GM19328 (cell line): Measurements from ENCODE around the gene AEBP1.

Experiments used
- ATAC-seq: cut with Tn5 transposase; IDR thresholded peaks from one replicate; pipeline ENCODE4 v1.9.1; 2021; ENCODE audit warnings: mild to moderate bottlenecking, moderate library complexity; ENCODE audit not compliant: unreplicated experiment

Gene AEBP1

DNA sequence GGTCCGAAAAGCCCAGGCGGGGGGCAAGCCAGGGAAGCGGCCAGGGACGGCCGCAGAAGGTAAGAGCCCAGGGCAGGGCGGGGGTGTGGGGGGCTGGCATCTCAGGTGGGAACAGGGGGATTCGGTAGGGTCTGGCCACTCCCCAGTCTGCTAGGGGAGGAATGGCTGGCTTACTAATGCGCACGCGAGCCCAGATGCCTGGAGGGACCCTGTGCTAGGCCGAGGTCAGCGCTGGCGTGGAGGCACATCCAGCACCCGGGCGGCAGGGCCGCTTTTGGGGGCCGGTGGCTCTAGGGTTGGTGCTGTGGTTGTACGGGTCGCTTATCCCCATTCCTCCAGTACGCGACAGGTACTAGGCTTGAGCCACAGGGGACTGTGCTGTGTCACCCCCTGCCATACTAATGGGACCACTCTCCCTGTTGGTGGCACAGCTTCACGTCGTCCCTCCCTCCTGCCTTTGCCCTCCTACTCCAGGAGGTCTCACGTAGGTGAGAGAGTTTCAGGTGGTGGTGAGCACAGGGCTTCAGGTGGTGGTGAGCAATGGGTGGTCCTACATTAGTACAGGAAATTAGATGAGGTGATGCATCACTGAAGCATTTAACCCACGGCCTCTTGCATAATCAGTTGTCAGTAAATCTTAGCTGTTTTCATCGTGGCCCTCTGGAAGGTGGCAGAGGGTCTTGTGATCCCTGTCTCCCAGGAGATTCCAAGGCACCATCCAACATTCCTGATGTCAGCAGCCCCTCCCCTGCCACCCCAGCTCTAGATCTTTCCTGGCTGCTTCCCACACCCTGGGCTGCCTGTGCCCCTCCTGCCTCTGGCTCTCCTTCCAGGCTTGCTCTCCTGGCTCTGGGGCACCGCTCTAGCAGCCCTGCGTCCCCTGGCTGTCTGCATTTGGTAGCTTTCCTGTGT, 971 bp downstream of the AEBP1 start:
- no peak for ATAC-seq

DNA sequence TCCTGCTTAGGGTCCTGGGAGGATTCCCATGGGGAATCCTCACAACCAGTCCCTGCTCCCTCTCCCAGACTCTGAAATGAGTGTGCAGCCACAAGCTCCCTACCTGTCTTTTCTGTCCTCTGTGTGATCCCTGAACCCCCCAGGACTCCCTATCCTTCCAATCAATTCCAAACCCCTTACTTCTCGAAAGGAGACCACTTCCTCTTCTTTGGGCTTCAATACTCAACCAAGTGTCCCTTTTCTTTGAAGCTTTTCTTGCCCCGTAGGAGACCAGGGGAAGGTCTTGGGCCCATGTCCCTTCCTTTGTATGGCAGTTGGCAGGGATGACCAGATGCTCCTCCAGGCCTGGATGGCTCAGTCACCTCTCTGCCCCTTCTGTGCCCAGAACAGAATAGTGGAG, 1.7 kb downstream of the AEBP1 start:
- no peak for ATAC-seq

DNA sequence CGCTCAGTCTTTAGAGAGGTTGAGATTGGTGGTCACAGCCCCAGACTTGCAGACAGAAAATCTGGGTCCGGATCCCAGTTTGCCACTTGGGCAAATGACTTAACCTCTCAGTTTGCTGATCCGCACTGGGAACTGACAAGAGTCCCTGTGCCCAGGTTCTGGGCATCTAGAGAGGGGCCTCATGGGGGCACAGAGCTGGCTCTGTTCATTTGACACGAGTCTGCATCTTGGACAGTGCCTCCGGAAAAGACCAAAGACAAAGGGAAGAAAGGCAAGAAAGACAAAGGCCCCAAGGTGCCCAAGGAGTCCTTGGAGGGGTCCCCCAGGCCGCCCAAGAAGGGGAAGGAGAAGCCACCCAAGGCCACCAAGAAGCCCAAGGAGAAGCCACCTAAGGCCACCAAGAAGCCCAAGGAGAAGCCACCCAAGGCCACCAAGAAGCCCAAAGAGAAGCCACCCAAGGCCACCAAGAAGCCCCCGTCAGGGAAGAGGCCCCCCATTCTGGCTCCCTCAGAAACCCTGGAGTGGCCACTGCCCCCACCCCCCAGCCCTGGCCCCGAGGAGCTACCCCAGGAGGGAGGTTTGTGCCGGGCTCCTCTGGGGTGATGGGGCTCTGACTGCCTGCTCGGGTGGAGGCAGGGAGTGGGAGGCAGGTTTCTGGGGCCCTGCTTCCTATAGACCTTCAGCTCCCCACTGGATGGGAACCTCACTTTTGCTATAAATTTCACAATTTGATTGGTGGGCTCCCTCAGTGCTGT, 2.3 kb downstream of the AEBP1 start:
- ATAC-seq = no peak

DNA sequence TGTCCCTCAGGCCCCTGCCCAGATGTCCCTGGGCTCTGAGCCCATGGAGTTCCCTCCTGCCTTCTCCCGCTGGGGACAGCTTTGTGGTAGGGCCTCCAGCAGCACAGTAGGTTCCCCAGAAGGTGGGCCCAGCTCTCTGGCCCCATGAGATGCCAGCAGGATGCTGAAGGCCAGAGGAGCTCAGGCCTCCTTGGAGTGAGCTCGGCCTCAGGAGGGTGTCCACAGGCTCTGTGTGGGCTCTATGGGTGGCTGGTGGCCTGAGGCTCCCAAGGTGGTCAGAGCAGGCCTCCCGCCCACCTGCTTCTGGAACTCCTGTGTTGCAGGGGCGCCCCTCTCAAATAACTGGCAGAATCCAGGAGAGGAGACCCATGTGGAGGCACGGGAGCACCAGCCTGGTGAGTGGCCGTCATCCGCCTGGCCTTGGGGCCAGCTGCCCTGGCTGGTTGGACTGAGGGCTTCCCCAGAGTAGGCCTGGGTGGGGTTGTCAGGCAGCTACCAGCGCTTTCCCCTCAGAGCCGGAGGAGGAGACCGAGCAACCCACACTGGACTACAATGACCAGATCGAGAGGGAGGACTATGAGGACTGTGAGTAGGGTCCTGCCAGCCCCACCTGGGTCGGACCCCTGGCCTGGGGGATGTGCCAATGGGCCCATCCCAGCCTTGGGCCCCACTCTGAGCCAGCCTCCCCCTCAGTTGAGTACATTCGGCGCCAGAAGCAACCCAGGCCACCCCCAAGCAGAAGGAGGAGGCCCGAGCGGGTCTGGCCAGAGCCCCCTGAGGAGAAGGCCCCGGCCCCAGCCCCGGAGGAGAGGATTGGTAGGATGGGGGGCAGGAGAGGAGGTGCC, 3.2 kb downstream of the AEBP1 start:
- no peak for ATAC-seq

DNA sequence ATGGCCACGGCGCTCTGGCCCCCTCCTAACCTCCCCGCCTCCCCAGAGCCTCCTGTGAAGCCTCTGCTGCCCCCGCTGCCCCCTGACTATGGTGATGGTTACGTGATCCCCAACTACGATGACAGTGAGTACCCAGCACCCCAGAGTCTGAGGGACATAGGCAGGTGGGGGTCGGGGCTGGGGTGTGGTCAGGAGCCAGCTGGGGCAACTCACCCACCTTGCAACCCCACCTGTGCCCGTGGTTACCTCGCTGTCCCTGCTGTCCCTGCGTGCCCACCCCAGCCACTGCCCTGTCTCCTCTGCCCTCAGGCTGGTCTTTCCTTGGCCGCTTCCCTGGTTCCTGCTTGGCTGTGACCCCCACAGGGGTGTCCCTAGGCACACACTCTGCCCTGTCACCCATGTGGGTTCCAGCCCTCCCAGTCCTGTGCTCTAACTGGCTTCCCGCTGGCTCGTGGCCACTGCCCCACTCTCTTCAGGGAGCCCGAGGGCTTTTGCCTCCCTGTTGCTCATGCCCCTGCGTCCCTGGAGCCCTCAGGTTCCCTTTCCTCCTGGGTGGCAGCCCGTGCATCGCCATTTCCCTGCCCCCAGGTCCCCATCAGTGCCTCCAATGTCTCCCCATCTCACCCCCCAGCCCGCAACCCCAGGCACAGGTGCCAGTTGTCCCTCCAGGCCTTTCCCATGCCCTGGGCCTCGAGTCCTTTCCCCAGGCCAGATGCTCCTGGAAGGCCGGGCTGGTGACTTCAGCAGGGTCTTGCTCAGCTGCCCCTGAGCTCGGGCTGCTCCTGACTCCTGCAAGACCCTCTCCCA, 4.0 kb downstream of the AEBP1 start:
- no peak for ATAC-seq

DNA sequence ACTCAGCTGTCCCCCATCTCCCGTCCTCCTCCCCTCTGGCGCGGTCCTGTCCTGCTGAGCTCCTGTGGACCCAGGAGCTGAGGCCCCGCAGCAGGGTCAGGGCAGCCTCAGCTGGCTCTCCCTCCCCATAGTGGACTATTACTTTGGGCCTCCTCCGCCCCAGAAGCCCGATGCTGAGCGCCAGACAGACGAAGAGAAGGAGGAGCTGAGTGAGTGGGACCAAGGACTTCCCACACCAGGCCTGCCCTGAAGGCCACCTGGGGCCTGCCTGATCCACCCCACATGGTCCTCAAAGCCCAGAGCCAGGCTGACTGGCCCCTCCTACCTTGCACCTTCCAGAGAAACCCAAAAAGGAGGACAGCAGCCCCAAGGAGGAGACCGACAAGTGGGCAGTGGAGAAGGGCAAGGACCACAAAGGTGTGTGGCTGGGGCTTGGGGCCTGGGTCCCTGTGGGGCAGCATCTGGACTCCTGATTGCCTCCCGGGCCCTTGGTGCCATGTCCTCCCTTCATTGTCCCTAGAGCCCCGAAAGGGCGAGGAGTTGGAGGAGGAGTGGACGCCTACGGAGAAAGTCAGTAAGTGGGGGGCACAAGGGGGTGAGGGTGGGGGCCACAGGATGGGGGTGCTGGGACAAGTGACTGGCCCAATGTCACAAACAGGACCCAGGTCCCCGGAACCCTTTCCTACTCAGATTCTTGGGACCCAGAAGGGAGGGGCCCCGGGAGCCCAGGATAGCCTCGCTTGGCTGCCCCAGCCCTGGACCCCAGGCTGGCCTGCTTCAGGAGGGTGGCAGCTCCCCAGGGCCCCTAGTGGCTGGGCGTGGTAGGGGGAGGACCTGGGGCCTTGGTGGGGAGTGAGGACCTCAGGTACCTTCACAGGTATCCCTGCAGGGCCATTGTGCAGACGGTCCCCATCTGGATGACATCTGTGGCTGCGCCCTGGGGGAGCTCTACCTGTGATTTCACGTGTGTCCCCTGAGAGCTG, 4.9 kb downstream of the AEBP1 start:
- no peak for ATAC-seq

DNA sequence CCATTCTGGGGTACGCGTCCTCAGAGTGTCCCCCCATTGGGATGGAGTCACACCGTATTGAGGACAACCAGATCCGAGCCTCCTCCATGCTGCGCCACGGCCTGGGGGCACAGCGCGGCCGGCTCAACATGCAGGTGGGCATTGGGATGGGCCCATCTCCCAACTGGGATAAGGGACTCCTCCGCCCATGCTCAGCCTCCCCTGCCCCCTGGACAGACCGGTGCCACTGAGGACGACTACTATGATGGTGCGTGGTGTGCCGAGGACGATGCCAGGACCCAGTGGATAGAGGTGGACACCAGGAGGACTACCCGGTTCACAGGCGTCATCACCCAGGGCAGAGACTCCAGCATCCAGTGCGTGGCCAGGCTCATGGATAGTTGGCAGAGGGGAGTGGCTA, 5.8 kb downstream of the AEBP1 start:
- ATAC-seq = no peak

DNA sequence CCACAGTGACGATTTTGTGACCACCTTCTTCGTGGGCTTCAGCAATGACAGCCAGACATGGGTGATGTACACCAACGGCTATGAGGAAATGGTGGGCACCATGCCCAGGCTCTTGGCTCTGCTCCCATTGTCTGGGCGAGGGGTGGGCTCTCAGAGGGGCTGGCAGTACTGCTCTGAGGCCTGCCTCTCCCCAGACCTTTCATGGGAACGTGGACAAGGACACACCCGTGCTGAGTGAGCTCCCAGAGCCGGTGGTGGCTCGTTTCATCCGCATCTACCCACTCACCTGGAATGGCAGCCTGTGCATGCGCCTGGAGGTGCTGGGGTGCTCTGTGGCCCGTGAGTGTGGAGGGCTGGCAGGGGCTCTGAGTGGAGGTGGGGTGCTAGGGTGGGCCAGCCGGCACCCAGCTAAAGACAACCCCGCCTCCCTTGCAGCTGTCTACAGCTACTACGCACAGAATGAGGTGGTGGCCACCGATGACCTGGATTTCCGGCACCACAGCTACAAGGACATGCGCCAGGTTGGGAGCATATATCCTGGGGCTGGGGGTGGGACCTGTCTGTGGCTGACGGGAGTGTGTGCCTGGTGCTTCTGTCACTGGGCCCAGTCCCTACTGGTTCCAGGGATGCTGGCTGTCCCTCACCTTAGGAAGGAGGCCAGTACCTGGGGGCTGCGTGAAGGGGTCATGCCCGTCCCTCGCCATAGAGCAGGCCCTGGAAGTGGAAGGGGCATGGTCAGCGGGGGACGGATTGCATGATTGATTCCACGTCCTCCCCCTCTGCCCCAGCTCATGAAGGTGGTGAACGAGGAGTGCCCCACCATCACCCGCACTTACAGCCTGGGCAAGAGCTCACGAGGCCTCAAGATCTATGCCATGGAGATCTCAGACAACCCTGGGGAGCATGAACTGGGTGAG, 6.8 kb downstream of the AEBP1 start:
- ATAC-seq = no peak

DNA sequence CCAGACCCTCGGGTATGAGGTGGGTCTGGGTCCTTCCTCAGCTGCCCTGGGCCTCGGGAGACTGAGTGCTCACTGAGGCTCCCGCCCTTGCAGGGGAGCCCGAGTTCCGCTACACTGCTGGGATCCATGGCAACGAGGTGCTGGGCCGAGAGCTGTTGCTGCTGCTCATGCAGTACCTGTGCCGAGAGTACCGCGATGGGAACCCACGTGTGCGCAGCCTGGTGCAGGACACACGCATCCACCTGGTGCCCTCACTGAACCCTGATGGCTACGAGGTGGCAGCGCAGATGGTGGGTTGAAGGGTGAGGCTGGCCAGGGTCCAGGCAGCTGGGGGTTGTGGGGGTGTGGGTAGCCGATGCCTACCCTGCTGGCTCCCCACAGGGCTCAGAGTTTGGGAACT, 7.6 kb downstream of the AEBP1 start:
- no peak for ATAC-seq

DNA sequence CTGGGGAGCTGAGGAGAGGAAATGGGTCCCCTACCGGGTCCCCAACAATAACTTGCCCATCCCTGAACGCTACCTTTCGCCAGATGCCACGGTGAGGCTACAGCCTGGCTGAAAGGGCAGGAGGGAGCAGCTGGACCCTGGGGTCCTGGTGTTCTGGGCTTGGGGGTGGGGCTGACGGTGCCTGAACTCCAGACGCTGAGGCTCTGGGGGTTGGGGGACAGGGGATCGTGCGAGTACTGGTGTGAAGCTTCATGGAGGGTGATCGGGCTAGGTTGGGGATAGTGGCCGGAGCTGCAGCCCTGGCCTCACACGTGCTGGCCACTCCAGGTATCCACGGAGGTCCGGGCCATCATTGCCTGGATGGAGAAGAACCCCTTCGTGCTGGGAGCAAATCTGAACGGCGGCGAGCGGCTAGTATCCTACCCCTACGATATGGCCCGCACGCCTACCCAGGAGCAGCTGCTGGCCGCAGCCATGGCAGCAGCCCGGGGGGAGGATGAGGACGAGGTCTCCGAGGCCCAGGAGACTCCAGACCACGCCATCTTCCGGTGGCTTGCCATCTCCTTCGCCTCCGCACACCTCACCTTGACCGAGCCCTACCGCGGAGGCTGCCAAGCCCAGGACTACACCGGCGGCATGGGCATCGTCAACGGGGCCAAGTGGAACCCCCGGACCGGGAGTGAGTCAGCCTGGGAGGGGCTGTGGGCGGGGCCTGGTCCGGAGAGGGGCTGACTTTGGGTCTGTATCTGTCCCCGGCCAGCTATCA, 8.3 kb downstream of the AEBP1 start:
- ATAC-seq = no peak

DNA sequence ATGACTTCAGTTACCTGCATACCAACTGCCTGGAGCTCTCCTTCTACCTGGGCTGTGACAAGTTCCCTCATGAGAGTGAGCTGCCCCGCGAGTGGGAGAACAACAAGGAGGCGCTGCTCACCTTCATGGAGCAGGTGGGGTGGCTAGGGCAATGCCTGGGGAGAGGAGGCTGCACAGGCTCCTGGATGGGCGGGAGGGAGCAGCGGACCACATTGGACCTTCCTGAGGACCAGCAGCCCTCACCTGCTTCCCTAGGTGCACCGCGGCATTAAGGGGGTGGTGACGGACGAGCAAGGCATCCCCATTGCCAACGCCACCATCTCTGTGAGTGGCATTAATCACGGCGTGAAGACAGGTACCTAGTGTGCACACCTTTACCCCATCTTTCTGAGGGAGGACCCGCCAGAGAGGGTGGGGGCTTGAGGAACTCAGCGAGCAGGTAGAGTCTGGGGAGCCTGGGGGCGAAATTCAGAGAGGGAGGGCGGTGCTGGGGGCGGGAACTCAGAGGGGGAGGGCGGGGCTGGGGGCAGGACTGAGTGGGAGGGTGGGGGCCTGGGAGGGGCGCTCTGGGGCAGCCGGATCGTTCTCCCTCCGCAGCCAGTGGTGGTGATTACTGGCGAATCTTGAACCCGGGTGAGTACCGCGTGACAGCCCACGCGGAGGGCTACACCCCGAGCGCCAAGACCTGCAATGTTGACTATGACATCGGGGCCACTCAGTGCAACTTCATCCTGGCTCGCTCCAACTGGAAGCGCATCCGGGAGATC, 9.0 kb downstream of the AEBP1 start:
- no peak for ATAC-seq

DNA sequence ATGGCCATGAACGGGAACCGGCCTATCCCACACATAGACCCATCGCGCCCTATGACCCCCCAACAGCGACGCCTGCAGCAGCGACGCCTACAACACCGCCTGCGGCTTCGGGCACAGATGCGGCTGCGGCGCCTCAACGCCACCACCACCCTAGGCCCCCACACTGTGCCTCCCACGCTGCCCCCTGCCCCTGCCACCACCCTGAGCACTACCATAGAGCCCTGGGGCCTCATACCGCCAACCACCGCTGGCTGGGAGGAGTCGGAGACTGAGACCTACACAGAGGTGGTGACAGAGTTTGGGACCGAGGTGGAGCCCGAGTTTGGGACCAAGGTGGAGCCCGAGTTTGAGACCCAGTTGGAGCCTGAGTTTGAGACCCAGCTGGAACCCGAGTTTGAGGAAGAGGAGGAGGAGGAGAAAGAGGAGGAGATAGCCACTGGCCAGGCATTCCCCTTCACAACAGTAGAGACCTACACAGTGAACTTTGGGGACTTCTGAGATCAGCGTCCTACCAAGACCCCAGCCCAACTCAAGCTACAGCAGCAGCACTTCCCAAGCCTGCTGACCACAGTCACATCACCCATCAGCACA, 9.7 kb downstream of the AEBP1 start:
- no peak for ATAC-seq

DNA sequence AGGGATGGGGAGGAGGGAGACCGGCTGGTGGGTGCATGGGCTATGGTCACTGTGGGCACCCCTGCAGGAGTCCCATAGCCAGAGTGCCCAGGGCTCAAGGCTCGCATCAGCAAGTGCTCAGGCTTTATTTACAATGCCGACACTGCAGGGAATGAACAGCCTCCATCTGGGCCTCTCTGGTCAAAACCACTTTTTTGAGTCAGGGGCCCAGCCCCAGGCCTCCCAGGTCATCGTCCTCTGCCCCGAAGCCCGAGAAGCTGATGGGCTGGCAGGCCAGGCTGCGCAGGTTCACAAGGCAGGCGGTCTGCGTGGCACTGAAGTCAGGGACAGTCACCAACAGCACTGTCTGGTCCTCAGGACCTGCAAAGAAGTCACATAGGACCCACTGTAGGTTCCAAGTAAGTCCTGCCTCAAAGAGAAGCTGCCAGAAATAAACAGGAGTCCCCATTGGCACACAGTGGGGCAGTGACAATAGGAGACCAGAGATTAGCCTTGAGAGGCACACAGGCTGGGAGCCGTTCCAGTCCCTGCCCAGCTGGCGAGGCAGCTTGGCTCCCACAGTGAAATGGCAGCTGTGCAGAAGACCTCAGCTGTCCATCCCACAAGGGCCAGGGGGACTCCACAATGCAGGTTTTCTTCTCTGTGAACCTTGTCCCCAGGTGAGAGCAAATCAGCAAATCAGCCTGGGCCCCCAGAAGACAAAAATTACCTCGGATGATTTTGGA, 10.6 kb downstream of the AEBP1 start:
- ATAC-seq = no peak

DNA sequence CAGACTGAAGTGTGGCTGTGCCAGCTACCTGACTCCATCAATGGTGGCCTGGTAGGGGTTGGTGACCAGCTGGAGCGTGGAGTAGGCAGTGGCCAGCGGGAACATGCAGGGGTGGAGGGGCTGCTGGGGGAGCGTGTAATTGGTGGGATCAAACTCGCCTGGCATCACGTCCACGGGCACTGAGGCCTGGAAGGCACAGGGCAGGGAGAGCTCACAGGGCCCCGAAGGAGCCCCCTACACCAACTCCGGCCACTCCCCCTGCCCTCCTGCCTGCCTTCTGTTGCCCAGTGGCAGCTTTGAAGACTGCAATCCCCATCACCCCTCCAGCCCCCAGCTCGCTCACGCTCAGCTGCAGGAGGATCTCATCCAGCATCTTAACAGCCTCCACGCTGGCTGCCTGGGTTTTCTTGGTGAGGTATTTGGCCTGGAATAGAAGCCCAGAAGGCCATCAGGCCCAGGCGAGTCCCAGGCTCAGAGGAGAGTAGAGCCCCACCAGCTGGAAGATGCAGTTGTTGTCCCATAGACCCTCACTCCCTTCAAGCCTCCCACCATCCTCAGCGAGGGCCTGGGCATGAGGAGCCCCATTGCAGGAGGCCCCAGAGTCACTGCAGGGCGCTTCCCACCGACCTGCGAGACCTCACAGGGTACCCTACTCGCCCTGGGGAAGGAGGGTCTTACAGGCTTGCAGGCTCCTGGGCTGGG, 12.1 kb downstream of the AEBP1 start:
- no peak for ATAC-seq
